HG03196 (cell line): ENCODE data around the gene FAM20C.

Experiments used
- ATAC-seq: cut with Tn5 transposase; IDR thresholded peaks from one replicate; pipeline ENCODE4 v1.9.1; 2021; ENCODE audit not compliant: unreplicated experiment

The FAM20C gene

GRCh38 chr7:191981-192649 is at the start of gene FAM20C:
Gene FAM20C (plus strand): TSS chr7:192571. CDS start chr7:193200, 629 bp downstream.
- no peak for ATAC-seq

- no peak for ATAC-seq
These were observed 49.1 kb upstream of the FAM20C start for GRCh38 chr7:143145-143751.

- ATAC-seq, result no peak
These were observed 48.4 kb upstream of the FAM20C start for GRCh38 chr7:143811-144453.

GRCh38 chr7:144454-144826 is 47.9 kb upstream of the FAM20C start:
- no peak for ATAC-seq

- ATAC-seq, result no peak
These were observed 46.5 kb upstream of the FAM20C start for GRCh38 chr7:145863-146262.

- ATAC-seq, result no peak
These were observed 43.8 kb upstream of the FAM20C start for GRCh38 chr7:148543-148931.

GRCh38 chr7:148932-149790 is 43.2 kb upstream of the FAM20C start:
- peak; percentile 96 for ATAC-seq

GRCh38 chr7:149791-150636 is 42.4 kb upstream of the FAM20C start:
- ATAC-seq, result peak; percentile 19

GRCh38 chr7:150811-151221 is 41.6 kb upstream of the FAM20C start:
- ATAC-seq, result no peak

GRCh38 chr7:151346-152050 is 40.9 kb upstream of the FAM20C start:
- ATAC-seq, result no peak

GRCh38 chr7:152702-153391 is 39.5 kb upstream of the FAM20C start:
- ATAC-seq, result no peak

- no peak for ATAC-seq
These were observed 38.8 kb upstream of the FAM20C start for GRCh38 chr7:153604-154003.

GRCh38 chr7:154096-154799 is 38.1 kb upstream of the FAM20C start:
- ATAC-seq, result no peak

- no peak for ATAC-seq
These were observed 36.9 kb upstream of the FAM20C start for GRCh38 chr7:155469-155900.

- ATAC-seq, result no peak
These were observed 36.0 kb upstream of the FAM20C start for GRCh38 chr7:156111-157007.

- ATAC-seq, result no peak
These were observed 35.4 kb upstream of the FAM20C start for GRCh38 chr7:157008-157310.

GRCh38 chr7:157771-158625 is 34.4 kb upstream of the FAM20C start:
- no peak for ATAC-seq
